Measurements from ENCODE around the gene ACADS. TPM values are rescaled to one million over a fixed set of nuclear protein-coding genes. Genes with fewer than 3 reads are reported as not detected.
"Not testable (repeated sequence)": the region's sequence is repeated elsewhere in the genome, so short reads cannot be mapped to it uniquely, and the experiment has no call there.

Gene ACADS
- total RNA-seq, 1 donor from 2014 or later, result 113 TPM

GRCh38 chr12:120720987-120721801 is 4.4 kb upstream of the ACADS start:
- intact Hi-C loops (cut with DNase I), result no loop called here
- no peak for DNase-seq
- ATAC-seq (ENCODE audit: poor library complexity), result no peak

DNA sequence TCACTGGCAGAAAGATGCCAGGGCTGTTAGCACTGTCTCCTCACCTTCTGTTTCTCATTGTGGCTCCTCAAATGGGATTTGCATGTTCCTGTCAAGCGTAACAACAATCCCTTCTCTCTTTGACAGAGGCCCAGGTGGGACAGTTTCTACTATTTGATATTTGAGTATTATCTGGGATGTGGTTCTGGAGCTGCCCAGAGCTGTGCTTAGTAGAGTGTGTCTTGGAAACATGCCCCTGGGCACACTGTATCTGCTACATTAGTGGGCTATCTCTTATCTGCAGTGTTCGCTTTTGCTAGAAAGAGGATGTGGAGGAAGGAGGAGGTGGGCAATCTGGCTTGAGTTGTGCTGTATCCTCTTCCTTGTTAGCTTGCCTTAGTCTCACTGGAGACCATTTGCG is 3.8 kb upstream of the ACADS start:
- DNase-seq (no peak), ATAC-seq (ENCODE audit: poor library complexity) (no peak)
- intact Hi-C loops (cut with DNase I), result no loop called here

GRCh38 chr12:120722784-120723183 is 2.8 kb upstream of the ACADS start:
- ATAC-seq (ENCODE audit: poor library complexity) (no peak), DNase-seq (no peak)
- intact Hi-C loops (cut with DNase I), result no loop called here

DNA sequence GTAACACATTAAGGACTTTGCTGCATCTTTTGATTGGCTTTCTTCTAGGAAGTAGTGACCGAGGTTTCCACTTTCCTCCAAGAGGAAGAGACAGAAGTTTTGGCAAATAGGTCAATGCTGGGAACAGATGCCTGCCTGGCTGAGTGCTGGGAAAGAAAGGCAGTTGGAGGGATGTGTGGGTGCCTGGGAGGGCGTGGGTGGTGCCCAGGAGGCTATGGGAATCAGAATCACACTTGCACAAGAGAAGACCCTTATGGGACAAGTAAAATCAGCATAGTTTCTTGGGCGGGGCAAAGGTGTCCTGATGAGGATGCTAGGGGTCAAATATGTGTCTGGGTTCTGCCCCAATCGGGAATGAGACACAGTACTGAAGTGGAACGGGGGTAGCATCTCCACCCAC is 906 bp upstream of the ACADS start:
- intact Hi-C loops (cut with DNase I), result no loop called here
- DNase-seq (no peak), ATAC-seq (ENCODE audit: poor library complexity) (no peak)

DNA sequence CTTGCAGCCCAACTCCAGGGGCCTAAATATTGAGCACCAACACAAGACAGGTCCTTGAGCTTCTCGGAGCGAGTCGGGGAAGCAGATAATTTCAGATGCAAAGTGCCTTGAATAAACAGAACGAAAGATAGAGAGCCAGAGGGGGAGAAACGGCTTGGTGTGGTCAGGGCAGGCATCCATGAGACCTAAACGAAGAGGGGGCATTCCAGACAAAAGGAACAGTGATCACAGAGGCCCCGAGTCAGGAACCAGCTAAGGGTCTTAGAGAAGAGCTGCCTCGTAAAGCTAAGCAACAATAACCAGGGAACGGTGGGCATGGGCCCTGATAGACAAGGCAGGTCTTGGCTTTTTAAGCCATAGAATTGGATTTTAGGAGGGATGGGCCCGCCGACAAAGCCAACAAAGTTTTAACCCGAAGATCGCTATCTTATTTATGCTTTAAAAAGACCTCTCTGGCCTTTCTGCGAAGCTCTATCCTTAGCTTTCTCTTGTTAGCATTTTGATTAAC is 421 bp upstream of the ACADS start:
- DNase-seq (no peak), ATAC-seq (ENCODE audit: poor library complexity) (no peak)
- intact Hi-C loops (cut with DNase I), result no loop called here

DNA sequence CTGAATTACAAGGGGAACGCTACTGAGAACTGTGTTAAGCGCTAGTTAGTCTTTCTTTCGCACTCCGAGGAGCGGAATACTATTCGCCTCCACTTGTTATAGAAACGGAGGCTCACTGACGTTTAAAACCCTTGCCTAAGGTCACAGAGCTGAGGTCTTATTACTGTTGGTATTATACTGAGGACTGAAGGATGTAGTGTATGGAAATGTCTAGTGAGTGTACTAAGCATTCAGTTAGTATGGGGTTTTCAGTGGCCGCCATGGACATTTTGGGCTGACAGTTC is 826 bp downstream of the ACADS start:
- DNase-seq (no peak), ATAC-seq (ENCODE audit: poor library complexity) (no peak)
- intact Hi-C loops (cut with DNase I), result no loop called here

DNA sequence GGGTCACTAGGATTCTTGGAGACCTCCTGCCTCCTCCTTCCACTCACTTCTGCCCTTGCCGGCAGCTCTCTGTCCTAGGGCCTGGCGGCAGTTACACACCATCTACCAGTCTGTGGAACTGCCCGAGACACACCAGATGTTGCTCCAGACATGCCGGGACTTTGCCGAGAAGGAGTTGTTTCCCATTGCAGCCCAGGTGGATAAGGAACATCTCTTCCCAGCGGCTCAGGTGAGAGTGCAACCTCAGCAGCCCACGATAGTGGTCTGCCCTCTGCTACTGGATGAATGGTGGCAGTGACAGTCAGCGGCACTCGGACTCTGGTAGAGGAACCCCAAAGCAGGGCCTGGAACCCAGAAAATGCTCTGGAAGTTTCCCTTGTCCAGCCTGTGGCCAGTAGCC is 1.3 kb downstream of the ACADS start:
- DNase-seq (no peak), ATAC-seq (ENCODE audit: poor library complexity) (no peak)
- intact Hi-C loops (cut with DNase I), result no loop called here

- DNase-seq, result not testable (repeated sequence)
These were observed 6.6 kb downstream of the ACADS start for GRCh38 chr12:120732198-120732597.

DNA sequence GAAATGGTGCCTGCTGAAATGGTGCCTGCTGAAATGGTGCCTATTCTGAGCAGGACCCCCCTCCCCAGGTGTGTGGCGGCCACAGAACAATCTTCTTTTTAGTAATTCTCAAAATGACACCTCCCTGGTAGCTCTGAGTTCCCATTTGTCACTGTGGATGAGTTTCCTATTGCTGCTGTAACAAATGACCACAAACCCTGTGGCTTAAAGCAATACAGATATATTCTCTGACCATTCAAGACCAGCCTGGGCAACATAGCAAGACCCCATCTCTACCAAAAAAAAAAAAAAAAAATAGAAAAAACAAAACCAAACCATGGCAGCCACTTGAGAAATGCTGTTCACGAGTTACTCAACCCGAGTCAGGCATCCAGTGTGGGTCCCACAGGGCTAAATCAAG is 7.9 kb downstream of the ACADS start:
- ATAC-seq (ENCODE audit: poor library complexity) (no peak), DNase-seq (no peak)
- intact Hi-C loops (cut with DNase I), result no loop called here

More at GRCh38 chr12:120732198-120732597, 6.6 kb downstream of the ACADS start:
- ATAC-seq (ENCODE audit: poor library complexity); intact Hi-C loops (cut with DNase I): not testable (repeated sequence)

- ATAC-seq (ENCODE audit: poor library complexity) (no peak), DNase-seq (no peak)
- intact Hi-C loops (cut with DNase I), result no loop called here
These were observed 8.6 kb downstream of the ACADS start for GRCh38 chr12:120734210-120734609.

DNA sequence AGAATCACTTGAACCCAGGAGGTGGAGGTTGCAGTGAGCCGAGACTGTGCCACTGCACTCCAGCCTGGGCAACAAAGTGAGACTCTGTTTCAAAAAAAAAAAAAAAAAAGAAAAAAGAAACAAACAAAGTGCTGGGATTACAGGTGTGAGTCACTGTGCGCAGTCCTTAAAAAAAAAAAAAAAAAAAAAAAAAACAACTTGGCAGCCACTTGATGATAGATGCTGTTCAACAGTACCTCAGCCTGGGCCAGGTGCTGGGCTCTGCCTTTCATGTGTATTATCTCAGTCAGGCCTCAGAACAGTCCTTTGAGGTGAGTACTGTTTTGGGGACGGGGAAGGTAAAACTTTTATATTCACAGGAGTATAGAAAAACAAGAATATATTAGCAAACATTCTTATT is 9.6 kb downstream of the ACADS start:
- no peak for DNase-seq
- intact Hi-C loops (cut with DNase I), result no loop called here
- no peak for ATAC-seq (ENCODE audit: poor library complexity)

- ATAC-seq (ENCODE audit: poor library complexity) (no peak), DNase-seq (no peak)
- intact Hi-C loops (cut with DNase I), result no loop called here
These were observed 11.0 kb downstream of the ACADS start for GRCh38 chr12:120736404-120737331.

GRCh38 chr12:120737557-120738251 is 12.1 kb downstream of the ACADS start:
- DNase-seq (no peak), ATAC-seq (ENCODE audit: poor library complexity) (no peak)
- intact Hi-C loops (cut with DNase I), result no loop called here

GRCh38 chr12:120738252-120739030 is 12.8 kb downstream of the ACADS start:
- ATAC-seq (ENCODE audit: poor library complexity), result peak; percentile 8
- no peak for DNase-seq
- intact Hi-C loops (cut with DNase I), result no loop called here

- ATAC-seq (ENCODE audit: poor library complexity) (peak; percentile 4), DNase-seq (no peak)
- intact Hi-C loops (cut with DNase I), result no loop called here
These were observed 13.6 kb downstream of the ACADS start for GRCh38 chr12:120739031-120739762.

- intact Hi-C loops (cut with DNase I), result no loop called here
- no peak for DNase-seq
- no peak for ATAC-seq (ENCODE audit: poor library complexity)
These were observed 14.4 kb downstream of the ACADS start for GRCh38 chr12:120739821-120740613.

- intact Hi-C loops (cut with DNase I), result no loop called here
- ATAC-seq (ENCODE audit: poor library complexity), result no peak
- no peak for DNase-seq
These were observed 15.2 kb downstream of the ACADS start for GRCh38 chr12:120740871-120741270.
